T-helper 9 cell (primary cell): ENCODE measurements around the gene HTATSF1.

ENCODE experiments used
- DNase-seq: peaks from one replicate; pipeline ENCODE4 v3.0.0-alpha.2; 2020

The HTATSF1 gene

DNA sequence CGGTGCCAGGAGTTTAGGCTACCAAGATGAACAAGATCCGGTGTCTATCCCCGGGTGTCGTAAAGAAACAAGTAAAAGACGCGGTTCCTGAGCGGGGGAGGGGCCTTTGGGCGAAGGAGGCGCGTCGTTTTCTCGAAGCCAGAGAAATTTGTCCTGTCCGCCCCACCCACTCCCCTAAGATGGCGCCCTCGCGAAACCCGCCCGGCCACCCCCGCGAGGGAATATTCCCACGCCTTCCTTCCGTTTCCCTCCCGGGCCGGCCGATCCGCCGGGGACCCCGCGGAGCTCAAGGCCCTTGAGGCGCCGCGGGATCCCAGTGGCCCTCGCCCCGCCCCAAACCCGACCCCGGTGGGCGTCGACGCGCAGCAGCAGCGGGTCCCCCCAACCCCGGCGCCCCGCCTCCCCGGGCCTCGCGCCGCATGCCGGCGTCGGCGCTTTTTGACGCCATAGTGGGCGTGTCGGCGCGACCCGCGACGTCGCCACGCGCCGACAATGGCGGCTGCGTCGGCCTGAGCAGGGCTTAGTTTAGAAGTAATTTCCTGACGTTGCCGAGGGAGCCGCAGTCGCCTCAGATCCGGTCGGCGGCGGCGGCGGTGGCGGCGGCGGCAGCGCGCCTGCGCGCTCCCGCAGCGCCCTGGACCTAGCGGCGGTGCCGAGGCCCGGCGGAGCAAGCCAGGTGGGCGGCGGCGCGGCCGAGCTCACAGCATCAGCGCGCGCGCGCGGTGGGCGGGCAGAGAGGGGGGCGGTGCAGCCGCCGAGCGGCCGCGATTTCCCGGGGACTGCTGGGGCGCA, 432 bp upstream of the HTATSF1 start:
- DNase-seq, result peak; percentile 73

DNA sequence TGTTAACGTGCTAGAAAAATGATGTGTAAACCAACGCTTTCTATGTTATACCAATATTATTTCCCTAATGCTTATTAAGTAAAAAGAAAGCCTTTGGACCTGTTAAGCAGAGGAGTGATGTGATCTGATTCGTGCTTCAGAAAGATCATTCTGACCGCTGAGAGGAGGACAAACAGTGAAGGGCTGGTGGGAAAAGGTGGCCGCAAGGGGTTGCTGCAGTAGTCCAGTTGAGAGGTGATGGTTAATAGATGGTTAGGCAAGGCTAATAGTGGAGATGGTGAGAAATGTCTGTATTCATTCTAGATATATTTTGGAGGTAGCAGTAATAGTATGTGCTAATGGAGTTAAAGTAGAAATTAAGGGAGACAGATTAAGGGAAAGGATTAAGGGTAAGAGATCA, 21.7 kb downstream of the HTATSF1 start:
- no peak for DNase-seq

- DNase-seq, result no peak
Measured at GRCh38 chrX:136523770-136524169, 26.4 kb downstream of the HTATSF1 start.

GRCh38 chrX:136525738-136526606, 28.6 kb downstream of the HTATSF1 start:
- no peak for DNase-seq

DNA sequence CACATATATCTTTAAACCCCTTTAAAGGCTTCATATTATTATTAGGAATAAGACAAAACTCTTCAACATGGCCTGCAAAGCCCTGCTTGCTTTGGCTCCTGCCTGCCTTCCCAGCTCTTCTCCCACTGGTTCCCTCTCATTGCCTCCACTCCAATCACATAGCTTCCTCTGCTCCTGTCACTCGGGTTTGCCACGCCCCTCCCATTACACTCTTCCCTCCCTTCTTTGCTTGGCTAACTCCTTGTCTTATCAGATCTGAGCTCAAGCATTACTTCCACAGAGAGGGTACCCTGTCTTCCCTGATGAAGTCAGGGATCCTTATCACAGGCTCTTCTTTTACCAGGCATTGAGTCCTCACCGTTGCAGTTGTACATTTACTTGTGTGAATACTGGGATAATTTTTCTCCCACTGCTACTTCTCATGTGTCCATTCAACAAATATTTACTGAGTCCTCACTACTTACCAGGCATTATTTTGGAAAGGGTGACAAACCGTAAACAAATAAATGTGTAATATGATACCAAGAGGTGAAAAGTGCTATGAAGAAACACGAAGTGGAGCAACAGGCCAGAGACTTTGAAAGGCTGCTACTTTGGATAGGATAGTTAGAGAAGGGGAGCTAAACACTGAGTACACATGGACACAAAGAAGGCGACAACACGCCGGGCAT, 31.4 kb downstream of the HTATSF1 start:
- no peak for DNase-seq

DNA sequence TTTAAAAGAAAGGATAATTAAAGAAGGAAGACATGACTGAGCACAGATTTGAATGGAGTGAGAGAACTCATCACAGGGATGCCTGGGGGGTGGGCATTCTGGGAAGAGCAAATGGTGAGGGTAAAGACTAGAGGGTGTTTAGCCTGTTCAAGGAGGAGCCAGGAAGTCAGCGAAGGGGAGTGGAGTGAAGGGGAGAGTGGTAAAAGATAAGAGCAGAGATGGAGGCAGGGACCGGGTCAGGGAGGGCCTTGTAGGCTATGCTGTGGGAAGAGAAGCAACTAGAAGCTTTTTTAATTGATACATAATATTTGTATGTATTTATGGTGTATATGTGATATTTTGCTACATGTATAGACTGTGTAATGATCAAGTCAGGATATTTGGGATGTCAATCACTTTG, 32.4 kb downstream of the HTATSF1 start:
- no peak for DNase-seq

GRCh38 chrX:136531951-136532350, 34.6 kb downstream of the HTATSF1 start, which contains the start of gene VGLL1:
VGLL1 (plus strand) TSS chrX:136532215; CDS start chrX:136536021, 3,806 bp downstream.
- DNase-seq, result no peak

- DNase-seq, result no peak
Measured at GRCh38 chrX:136534131-136534530, 36.7 kb downstream of the HTATSF1 start.

DNA sequence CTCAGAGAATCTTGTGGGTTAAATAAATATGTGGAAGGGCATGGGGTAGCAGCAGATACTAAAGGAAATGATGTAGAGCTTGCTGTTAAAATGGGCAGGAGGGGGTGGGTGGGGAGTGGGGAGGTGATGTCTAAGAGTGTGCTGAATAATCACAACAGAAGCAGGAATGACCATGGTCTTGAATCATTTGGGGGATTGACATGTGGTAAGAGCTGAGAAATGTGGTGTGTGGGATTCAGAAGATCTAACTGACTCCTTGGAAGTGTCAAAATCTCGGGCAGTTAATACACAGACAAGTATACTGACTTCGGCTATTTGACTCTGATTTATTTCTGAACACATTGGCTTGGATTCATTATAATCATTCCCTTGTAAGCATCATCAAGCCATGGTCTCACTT, 41.4 kb downstream of the HTATSF1 start:
- DNase-seq, result no peak

GRCh38 chrX:136540226-136540625, 42.8 kb downstream of the HTATSF1 start:
- no peak for DNase-seq

DNA sequence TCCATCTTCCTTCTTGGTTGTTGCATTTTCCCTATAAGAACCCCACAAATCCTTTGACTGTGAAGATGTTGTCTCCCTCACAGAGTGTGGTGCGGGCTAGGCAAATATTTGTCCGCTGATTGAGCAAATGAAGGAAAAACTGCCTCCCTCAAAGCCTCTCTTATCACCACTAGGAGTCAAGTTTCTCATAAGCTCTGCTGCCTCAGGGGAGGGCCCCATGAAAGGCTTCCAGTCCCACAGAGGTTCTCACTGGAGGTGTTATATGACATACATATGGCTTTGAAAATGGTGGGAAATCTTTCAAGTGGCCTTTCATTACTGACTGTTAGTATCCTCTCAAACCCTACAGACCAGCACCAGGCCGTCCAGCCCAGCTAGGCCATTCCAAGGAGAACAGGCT, 43.9 kb downstream of the HTATSF1 start:
- no peak for DNase-seq

DNA sequence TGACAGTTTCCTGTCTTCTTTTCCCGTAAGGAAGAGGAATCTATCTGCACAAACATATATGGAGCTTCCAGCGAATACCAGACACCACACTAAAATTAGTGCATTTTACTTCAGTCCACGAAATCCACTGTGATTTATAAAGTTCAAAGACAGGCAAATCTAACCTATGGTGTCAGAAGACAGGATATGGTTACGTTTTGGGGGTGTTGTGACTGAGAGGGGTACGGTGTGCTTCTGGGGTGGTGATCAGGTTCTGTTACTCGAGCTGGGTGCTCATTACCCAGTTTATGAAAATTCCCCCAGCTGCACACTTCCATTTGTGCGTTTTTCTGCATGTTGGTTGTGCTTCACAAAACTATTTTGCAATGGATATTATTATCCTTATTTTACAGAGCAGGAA, 44.9 kb downstream of the HTATSF1 start:
- DNase-seq, result no peak

- no peak for DNase-seq
Measured at GRCh38 chrX:136546371-136546781, 49.0 kb downstream of the HTATSF1 start.

- DNase-seq, result no peak
Measured at GRCh38 chrX:136549226-136549625, 51.8 kb downstream of the HTATSF1 start.

- no peak for DNase-seq
Measured at GRCh38 chrX:136551410-136551809, 54.0 kb downstream of the HTATSF1 start.

DNA sequence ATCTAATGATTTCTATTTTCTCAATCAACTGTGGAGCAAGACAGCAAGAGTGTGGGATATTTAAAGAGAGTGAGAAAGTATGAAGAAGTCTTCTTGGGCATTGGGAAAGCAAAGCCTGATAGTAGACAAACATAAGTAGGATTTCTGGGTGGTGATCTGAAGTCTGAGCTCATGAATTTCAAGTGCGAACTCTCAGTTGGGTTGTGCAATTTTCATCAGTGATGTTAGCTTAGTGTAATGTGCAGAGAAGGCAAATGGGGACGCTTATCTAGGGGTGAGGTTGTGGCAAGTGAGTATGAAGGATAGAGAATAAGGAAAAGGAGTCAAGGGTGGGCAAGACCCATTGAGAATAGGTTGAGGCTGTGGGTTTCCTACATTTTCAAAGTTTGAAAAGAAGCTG, 58.3 kb downstream of the HTATSF1 start:
- no peak for DNase-seq
